ENCODE results near the gene COA5.

The COA5 gene

DNA sequence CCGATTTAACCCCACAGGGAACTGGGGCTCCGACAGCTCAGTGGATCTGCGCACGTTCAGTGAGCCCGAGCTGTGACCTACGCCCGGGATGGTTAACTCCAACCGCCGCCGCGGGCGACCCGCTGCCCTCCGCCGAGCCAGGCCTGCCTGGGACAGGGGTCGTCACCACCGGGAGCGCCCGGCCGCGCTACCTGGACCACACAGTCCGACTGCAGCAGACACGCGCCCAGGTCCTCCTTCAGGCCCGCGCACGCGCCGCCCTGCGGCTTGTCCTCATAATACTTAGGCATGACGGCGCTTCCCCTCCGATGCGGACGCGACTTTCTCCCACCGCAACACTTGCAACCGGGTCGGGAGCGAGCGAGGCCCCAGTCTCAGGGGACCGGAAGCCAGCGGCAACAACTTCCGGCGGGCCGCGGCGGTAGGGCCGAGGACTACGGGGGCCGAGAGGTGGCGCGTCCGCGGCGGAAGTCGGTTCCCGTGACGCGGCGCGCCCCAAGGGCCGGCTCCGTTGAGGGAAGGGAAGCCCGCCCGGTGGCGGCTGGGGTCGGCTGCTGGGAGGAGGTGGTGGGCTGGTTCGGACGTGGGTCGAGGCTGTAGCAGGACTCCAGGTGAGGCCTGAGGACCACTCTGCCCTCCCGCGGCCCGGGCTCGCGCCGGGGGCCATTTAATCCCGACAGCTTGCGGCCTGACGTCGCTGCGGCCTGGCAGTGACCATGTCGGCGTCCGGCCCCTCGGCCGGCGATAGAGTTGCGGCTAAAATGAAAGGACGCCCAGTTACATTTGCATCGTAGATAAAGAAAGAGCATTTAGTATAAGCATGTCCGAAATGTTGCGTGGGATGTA lies at the start of gene COA5, which contains the start of gene UNC50:
Gene COA5 (minus strand): TSS at position 397 of the 846 bp plus-strand sequence. CDS start 107 bp downstream, at position 290.
Gene UNC50 (plus strand): TSS at position 474 of the 846 bp plus-strand sequence. CDS start 1,171 bp downstream, outside the sequence.
- peak; percentile 85 to 87 (median 86) for DNase-seq (ENCODE audit: low read depth in 4 of 4, low spot score in 1 of 4)

DNA sequence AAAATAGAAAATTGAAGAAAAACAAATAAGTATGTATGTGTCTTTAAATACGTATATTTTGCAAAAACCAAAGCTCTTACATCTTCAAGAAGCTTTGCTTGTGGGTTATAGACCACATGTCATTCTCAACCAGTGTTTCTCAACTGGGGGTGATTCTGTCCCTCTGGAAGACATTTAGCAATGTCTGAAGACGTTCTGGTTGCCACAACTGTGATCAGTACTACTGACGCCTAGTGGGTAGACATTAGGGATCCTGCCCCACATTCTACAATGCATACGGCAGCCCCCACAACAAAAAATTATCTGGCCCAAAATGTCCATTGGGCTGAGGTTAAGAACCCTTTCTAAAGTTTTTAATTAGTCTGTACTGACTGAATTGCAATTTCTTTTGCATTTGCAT lies 48.5 kb upstream of the COA5 start:
- no peak for DNase-seq (ENCODE audit: low read depth in 4 of 4, low spot score in 1 of 4)

- no peak for DNase-seq (ENCODE audit: low read depth in 4 of 4, low spot score in 1 of 4)
Measured at GRCh38 chr2:98654699-98655495, 46.6 kb upstream of the COA5 start.

- no peak for DNase-seq (ENCODE audit: low read depth in 4 of 4, low spot score in 1 of 4)
Measured at GRCh38 chr2:98650998-98651397, 42.7 kb upstream of the COA5 start.

DNA sequence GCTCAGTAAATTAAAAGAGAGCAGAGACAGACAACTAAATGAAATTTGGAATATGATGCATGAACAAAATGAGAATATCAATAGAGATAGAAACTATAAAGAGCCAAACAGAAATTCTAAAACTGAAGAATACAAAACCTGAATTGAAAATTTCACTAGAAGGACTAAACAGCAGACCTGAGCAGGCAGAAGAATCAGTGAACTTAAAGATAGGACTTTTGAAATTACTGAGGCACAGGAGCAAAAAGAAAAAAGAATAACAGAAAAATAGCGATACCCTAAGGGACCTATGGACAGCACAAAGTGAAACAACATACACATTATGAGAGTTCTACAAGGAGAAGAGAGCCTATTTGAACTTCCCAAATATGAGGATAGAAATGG lies 41.7 kb upstream of the COA5 start:
- no peak for DNase-seq (ENCODE audit: low read depth in 4 of 4, low spot score in 1 of 4)

DNA sequence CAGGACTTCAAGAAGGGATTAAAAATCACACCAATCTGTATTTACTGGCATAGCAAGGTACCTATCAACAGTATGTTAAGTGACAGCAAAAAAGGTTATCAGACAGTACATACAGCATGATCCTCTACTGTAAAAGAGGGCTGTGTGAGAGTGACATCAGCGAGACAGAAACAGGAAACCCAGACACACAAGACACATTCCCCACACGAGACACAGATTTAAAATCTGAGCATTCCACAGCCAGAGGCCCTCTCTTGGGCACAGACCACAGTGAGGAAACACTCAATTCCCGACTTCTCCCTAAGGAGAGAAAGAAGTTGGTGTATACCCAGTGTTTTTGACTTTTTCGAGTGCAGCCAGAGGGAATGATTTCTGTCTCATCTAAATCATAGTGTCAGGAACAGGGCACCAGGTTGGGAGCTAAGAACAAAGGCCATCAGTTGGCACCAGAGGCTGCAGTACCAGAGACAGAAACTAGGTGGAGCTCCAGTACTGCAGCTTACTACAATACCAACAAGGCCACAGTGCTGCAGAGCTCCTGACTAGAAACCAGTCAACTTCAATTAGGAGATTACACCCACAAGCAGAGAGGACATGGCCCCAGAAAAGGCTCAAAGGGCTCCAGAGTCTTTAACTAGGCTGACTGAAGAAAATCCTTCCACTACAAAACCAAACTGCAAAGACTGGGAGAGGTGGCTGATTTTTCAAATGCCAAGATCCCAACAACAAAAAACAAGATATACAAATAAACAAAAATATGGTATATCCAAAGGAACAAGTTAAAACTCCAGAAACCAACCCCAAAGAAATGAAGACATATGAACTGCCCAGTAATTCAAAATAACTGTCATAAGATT lies 41.1 kb upstream of the COA5 start:
- DNase-seq (ENCODE audit: low read depth in 4 of 4, low spot score in 1 of 4) = peak; percentile 48 to 72 (median 64)

DNA sequence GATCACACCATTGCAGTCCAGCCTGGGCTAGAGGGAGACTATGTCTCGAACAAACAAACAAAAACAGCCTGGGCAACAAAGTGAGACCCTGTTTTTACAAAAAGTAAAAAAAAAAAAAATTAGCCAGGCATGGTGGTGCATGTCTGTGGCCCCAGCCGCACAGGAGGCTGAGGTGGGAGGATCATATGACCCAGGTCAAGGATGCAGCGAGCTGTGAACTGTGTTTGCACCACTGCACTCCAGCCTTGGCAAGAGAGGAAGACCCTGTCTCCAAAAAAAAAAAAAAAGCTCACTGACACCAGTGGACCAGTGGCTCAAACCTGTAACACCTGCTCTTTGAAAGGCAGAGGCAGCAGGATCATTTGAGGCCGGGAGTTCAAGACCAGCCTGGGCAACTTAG lies 40.1 kb upstream of the COA5 start:
- no peak for DNase-seq (ENCODE audit: low read depth in 4 of 4, low spot score in 1 of 4)

DNA sequence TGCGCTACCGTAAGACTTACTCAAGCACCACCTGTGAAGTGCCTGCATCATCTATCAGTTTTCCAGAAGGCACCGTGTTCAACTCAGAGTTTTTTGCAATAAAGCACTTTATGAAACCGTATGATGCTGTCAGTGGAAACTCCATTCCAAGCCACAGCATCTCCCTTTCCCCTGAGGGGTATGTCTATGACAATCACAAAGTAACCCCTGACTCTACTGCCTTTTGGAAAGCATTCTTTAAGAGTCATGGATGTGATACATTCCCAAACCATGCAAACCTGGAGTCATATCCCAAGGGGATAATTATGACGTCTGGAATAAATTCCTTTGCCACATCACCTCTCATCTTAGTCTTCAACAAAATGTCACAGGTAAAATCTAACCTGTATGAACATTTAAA lies 39.3 kb upstream of the COA5 start:
- DNase-seq (ENCODE audit: low read depth in 4 of 4, low spot score in 1 of 4) = no peak

DNA sequence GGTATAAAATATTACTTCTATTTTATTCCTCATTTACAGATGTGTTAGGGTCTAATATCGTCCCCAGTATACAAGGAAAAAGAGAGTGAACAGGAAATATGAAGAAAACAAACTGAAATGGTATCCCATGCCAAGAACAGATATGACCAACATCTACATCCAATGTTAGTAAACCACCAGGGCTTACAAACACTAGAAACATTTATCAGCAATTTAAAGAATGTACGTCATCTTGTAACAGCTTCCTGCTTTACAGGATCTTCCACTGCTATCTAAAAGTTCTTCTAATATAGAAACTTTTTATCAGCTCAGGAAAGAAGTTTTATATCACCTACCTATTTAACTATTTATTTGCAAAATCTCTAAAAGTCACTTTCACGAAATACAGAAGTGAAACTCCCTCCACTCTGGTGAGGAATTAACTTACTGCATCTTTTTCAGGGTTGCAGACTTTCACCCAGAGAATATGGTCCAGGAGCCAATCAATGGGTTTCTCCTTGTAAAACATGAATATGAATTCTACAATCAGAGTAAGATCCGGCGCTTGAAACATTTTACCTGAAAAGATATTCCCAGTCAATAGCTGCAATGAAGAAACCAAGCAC lies 35.3 kb upstream of the COA5 start:
- DNase-seq (ENCODE audit: low read depth in 4 of 4, low spot score in 1 of 4) = no peak

DNA sequence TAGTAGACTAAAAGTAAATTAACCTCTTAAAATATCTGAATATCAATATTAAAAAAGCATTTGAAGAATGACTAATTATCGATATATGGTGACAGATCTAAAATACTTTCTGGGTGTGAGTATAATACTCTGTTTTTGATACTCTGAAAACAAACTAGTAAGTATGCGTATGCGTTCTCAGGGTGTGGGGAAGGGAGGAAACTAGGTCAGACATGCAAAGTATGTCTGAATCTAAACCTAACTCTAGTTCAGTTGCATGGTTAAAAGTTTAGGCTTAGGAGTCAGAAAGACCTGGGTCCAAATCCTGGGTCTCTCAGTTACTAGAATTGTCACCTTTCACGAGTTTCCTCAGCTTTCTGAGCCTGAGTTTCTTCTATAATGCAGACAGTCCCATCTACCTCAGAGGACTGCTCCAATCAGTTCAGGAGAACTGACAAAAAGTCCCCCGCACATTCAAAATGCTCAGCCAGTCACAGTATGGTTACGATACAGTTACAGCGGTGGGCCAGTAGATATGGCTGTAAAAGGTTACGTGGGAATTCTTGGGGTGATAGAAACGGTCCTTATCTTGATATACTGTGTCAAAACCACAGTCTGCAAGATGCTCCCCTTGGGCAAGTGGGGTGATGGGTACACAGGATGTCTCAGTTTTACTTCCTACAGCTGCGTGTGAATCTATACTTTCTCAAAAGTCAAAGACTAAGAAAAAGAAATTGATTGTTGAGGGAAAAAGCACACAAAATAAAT lies 29.3 kb upstream of the COA5 start:
- DNase-seq (ENCODE audit: low read depth in 4 of 4, low spot score in 1 of 4) = peak in 2 of 4 experiments; percentile 14 to 26

- peak in 2 of 4 experiments; percentile 21 to 31 for DNase-seq (ENCODE audit: low read depth in 4 of 4, low spot score in 1 of 4)
Measured at GRCh38 chr2:98634406-98635092, 26.2 kb upstream of the COA5 start.

DNA sequence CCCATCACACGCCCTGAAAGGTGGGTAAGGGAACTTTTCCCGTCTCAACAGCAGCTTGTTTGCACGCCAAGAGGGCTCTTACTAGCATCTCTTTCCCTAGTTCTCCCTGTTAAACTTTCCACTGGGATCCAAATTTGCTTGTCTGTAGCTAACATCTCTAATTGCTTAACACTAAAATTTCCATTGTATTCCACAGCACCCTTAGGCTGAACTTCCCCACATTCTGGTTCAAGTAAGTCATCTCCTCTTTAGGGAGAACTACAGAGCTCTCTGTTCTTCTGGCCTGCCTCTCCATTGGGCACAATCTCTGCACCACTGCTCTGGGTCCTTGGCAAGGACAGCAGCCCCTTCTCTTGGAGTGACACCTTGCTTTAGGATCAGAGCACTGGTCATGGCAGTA lies 24.0 kb upstream of the COA5 start:
- DNase-seq (ENCODE audit: low read depth in 4 of 4, low spot score in 1 of 4) = no peak

DNA sequence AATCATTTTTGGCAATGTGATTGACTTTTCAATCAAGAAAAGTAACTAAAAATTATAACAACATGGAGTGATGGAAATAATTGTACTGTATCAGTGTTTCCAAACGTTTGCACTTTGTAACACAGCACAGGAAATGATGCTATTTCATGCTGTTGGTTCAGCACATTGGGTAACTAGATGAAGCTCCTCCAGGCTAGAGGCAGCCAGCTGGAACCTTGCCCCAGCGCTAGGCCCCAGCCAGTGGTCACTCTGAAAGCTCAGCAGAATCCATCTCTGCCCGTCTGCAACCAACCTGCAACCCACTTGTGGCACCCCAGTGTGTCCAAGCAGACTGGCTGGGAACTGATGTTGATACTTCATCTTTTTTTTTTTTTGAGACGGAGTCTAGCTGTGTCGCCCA lies 15.3 kb upstream of the COA5 start:
- no peak for DNase-seq (ENCODE audit: low read depth in 4 of 4, low spot score in 1 of 4)

GRCh38 chr2:98617149-98617548 lies 8.8 kb upstream of the COA5 start:
- DNase-seq (ENCODE audit: low read depth in 4 of 4, low spot score in 1 of 4) = no peak

- DNase-seq (ENCODE audit: low read depth in 4 of 4, low spot score in 1 of 4) = no peak
Measured at GRCh38 chr2:98615481-98615880, 7.2 kb upstream of the COA5 start.

- no peak for DNase-seq (ENCODE audit: low read depth in 4 of 4, low spot score in 1 of 4)
Measured at GRCh38 chr2:98614024-98614739, 5.9 kb upstream of the COA5 start.

DNA sequence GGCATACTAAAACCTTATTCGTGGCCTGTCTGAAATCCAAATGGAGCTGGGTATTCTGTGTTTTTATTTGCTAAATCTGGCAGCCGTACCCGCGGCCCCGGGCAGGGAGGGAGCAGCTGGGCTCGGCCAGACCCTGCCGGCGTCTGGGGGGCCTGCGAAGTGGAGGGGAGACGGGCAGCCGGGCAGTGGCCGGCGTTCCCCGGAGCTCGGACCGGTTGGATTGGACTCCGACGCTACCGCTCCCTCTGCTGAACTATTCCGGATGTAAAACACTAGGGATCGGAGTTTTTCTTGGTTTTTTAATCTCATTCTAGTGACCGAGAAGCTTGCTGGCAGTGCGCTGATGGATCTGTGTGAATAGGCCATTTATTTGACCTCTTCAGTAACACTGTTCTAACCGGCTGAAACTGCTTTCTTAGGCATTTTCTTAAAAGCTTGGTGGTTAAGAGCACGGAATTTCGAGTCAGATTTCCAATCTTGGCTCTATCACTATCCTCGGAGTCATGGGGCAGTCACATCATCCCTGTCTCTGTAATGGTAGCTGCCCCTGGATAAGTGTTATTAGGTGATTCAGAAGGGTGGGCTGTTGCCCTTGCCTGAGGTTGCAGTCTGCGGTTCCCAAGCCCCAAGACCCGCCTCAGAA lies 771 bp upstream of the COA5 start:
- no peak for DNase-seq (ENCODE audit: low read depth in 4 of 4, low spot score in 1 of 4)

- DNase-seq (ENCODE audit: low read depth in 4 of 4, low spot score in 1 of 4) = no peak
Measured at GRCh38 chr2:98607741-98608115, 584 bp downstream of the COA5 start.
